Cerebellar cortex (tissue), 1 donor: ENCODE measurements around the gene KIAA1217.

Source experiments
- DNase-seq: peaks from one replicate; pipeline ENCODE4 v3.0.0-alpha.2; 2015; ENCODE audit warnings: low spot score

The KIAA1217 gene

GRCh38 chr10:24209946-24210491 is 1.1 kb downstream of the KIAA1217 start:
- no peak for DNase-seq

- DNase-seq: no peak
These were observed 1.6 kb downstream of the KIAA1217 start for GRCh38 chr10:24210501-24210900.

- DNase-seq: no peak
These were observed 4.3 kb downstream of the KIAA1217 start for GRCh38 chr10:24213266-24213665.

- no peak for DNase-seq
These were observed 4.9 kb downstream of the KIAA1217 start for GRCh38 chr10:24213881-24214280.

- DNase-seq: no peak
These were observed 5.8 kb downstream of the KIAA1217 start for GRCh38 chr10:24214762-24215161.

GRCh38 chr10:24215196-24215595 is 6.3 kb downstream of the KIAA1217 start:
- DNase-seq: no peak

GRCh38 chr10:24215603-24216002 is 6.7 kb downstream of the KIAA1217 start:
- no peak for DNase-seq

- no peak for DNase-seq
These were observed 11.0 kb downstream of the KIAA1217 start for GRCh38 chr10:24219963-24220362.

- no peak for DNase-seq
These were observed 14.4 kb downstream of the KIAA1217 start for GRCh38 chr10:24223341-24223740.

- DNase-seq: no peak
These were observed 15.0 kb downstream of the KIAA1217 start for GRCh38 chr10:24223953-24224352.

- no peak for DNase-seq
These were observed 19.7 kb downstream of the KIAA1217 start for GRCh38 chr10:24228642-24229041.

- no peak for DNase-seq
These were observed 21.0 kb downstream of the KIAA1217 start for GRCh38 chr10:24229909-24230308.

- DNase-seq: no peak
These were observed 22.3 kb downstream of the KIAA1217 start for GRCh38 chr10:24231200-24231599.

- DNase-seq: no peak
These were observed 25.8 kb downstream of the KIAA1217 start for GRCh38 chr10:24234784-24235183.

- no peak for DNase-seq
These were observed 26.5 kb downstream of the KIAA1217 start for GRCh38 chr10:24235471-24235870.

GRCh38 chr10:24237801-24238395 is 29.0 kb downstream of the KIAA1217 start:
- DNase-seq: no peak

- no peak for DNase-seq
These were observed 29.7 kb downstream of the KIAA1217 start for GRCh38 chr10:24238519-24239247.

GRCh38 chr10:24239289-24240040 is 30.5 kb downstream of the KIAA1217 start:
- no peak for DNase-seq

- DNase-seq: no peak
These were observed 31.3 kb downstream of the KIAA1217 start for GRCh38 chr10:24240041-24240751.

GRCh38 chr10:24241536-24242040 is 32.6 kb downstream of the KIAA1217 start:
- no peak for DNase-seq

GRCh38 chr10:24242562-24242961 is 33.6 kb downstream of the KIAA1217 start:
- DNase-seq: no peak

- no peak for DNase-seq
These were observed 37.4 kb downstream of the KIAA1217 start for GRCh38 chr10:24246365-24246764.
